B cell (primary cell): ENCODE measurements around the gene STAMBPL1. TPM values are rescaled to one million over a fixed set of nuclear protein-coding genes. Genes with fewer than 3 reads are reported as not detected.

Source experiments
- ATAC-seq: fragments of 200-7000 bp; cut with Tn5 transposase; one replicate; pipeline ENCODE4 v1.10.0; 2021; ENCODE audit warnings: low read depth, mild to moderate bottlenecking, moderate number of reproducible peaks, moderate library complexity
- CTCF ChIA-PET: fragments of 350-600 bp; sonication (Branson Sonifier 250); formaldehyde crosslinking; loops from one replicate; lab custom pipeline; 2021; ENCODE audit warnings: antibody characterized with exemption, inconsistent platforms; lab: Charles Lee
- POLR2A ChIA-PET: fragments of 350-600 bp; sonication (Branson Sonifier 250); formaldehyde crosslinking; loops from one replicate; lab custom pipeline; 2021; ENCODE audit warnings: antibody characterized with exemption; lab: Charles Lee
- DNase-seq: peaks from one replicate; pipeline ENCODE4 v3.0.0; 2013
- H2AFZ ChIP-seq: 2 replicates; pipeline ENCODE4 v1.6.1; 2012; ENCODE audit warnings: mild to moderate bottlenecking, low read depth, low read length; ENCODE audit not compliant: insufficient read depth, poor library complexity, severe bottlenecking
- H3K27ac ChIP-seq, 2 donors: 1 replicate in 1 of 2; 2 replicates in 1 of 2; pipeline ENCODE4 v1.5.1; 2012 to 2013; ENCODE audit warnings: low read length in 2 of 2, mild to moderate bottlenecking in 2 of 2, moderate library complexity in 1 of 2
- H3K27me3 ChIP-seq, 4 experiments: fragments of 200-600 bp in 1 of 4; sonication (generic) in 1 of 4; replicated peaks in 1 of 4; 1 replicate in 2 of 4; 2 replicates in 2 of 4; pipeline versions ENCODE4 v1.6.1 to v1.7.0; 2013 to 2016; ENCODE audit warnings: low read length in 3 of 4, mild to moderate bottlenecking in 2 of 4, mixed read lengths in 1 of 4, moderate library complexity in 1 of 4; ENCODE audit not compliant: insufficient read depth in 4 of 4, control insufficient read depth in 3 of 4; ENCODE audit errors: control extremely low read depth in 1 of 4
- H3K36me3 ChIP-seq, 2 experiments: replicated peaks in 1 of 2; 1 replicate in 1 of 2; 2 replicates in 1 of 2; pipeline versions ENCODE4 v1.6.1 to v1.7.1; 2013; ENCODE audit warnings: low read length in 1 of 2; ENCODE audit not compliant: insufficient read depth in 2 of 2, control insufficient read depth in 1 of 2; ENCODE audit errors: control extremely low read depth in 1 of 2, extremely low read depth in 1 of 2
- H3K4me1 ChIP-seq, 2 donors: fragments of 200-600 bp in 1 of 2; sonication (generic) in 1 of 2; 1 replicate in 1 of 2; 2 replicates in 1 of 2; pipeline versions ENCODE4 v1.5.1 to v1.6.1; 2013 to 2017; ENCODE audit warnings: low read length in 2 of 2; ENCODE audit not compliant: control insufficient read depth in 2 of 2, insufficient read depth in 2 of 2
- H3K4me2 ChIP-seq: replicated peaks from 2 replicates; pipeline ENCODE3; 2012; ENCODE audit warnings: mild to moderate bottlenecking, low read depth, low read length; ENCODE audit not compliant: poor library complexity, severe bottlenecking
- H3K4me3 ChIP-seq, 5 experiments: fragments of 200-600 bp in 1 of 5; sonication (generic) in 1 of 5; 1 replicate in 3 of 5; 2 replicates in 2 of 5; pipeline versions ENCODE4 v1.5.1 to v1.7.0; 2011 to 2016; ENCODE audit warnings: low read length in 4 of 5, mild to moderate bottlenecking in 4 of 5, low read depth in 2 of 5, control low read depth in 1 of 5, moderate library complexity in 1 of 5; ENCODE audit not compliant: insufficient read depth in 1 of 5; ENCODE audit errors: control extremely low read depth in 1 of 5, extremely low read depth in 1 of 5
- H3K79me2 ChIP-seq: fragments of 200-600 bp; sonication (generic); one replicate; pipeline ENCODE4 v1.6.0; 2016; ENCODE audit warnings: low read length; ENCODE audit not compliant: control insufficient read depth, insufficient read depth
- H3K9ac ChIP-seq: fragments of 200-600 bp; sonication (generic); 2 replicates; pipeline ENCODE4 v1.6.1; 2017; ENCODE audit warnings: mild to moderate bottlenecking, low read length, moderate library complexity
- H3K9me3 ChIP-seq, 3 donors: one replicate each; pipeline versions ENCODE4 v1.6.1 to v1.7.1; 2013; ENCODE audit warnings: low read length in 2 of 3; ENCODE audit not compliant: control insufficient read depth in 2 of 3, insufficient read depth in 1 of 3; ENCODE audit errors: control extremely low read depth in 1 of 3
- H4K20me1 ChIP-seq: 2 replicates; pipeline ENCODE4 v1.6.0; 2012; ENCODE audit warnings: mild to moderate bottlenecking, low read length; ENCODE audit not compliant: insufficient read depth, control insufficient read depth, poor library complexity, severe bottlenecking
- H3K27ac Mint-ChIP-seq: one replicate; pipeline ENCODE4 v1.8.0; 2021; ENCODE audit warnings: mixed read lengths
- H3K27me3 Mint-ChIP-seq: one replicate; pipeline ENCODE4 v1.8.0; 2021; ENCODE audit warnings: mixed read lengths
- H3K4me1 Mint-ChIP-seq: one replicate; pipeline ENCODE4 v1.8.0; 2021; ENCODE audit warnings: mixed read lengths
- H3K4me3 Mint-ChIP-seq: one replicate; pipeline ENCODE4 v1.8.0; 2021; ENCODE audit warnings: mixed read lengths
- H3K9me3 Mint-ChIP-seq: one replicate; pipeline ENCODE4 v1.8.0; 2022; ENCODE audit warnings: mixed read lengths; ENCODE audit not compliant: insufficient read depth
- CTCF ChIP-seq: fragments of 200-600 bp; IDR thresholded peaks from one replicate; pipeline ENCODE4 v1.8.0; 2022; ENCODE audit warnings: antibody characterized with exemption, mild to moderate bottlenecking
- EZH2 ChIP-seq: IDR thresholded peaks from 2 replicates; pipeline ENCODE4 v1.6.1; 2012; ENCODE audit warnings: borderline replicate concordance, low read depth, mild to moderate bottlenecking, moderate library complexity, low read length; ENCODE audit not compliant: insufficient read depth, poor library complexity, severe bottlenecking
- WGBS: methylation state at CpG from one replicate; pipeline ENCODE4 v1.1.5; 2013; ENCODE audit warnings: missing lambda C conversion rate; ENCODE audit not compliant: insufficient coverage; 5-methylcytosine and 5-hydroxymethylcytosine counted together
- intact Hi-C: fragments of 100-400 bp; cut with micrococcal nuclease; formaldehyde crosslinking; loops from one replicate; pipeline ENCODE4 v1.10.0; 2022
- polyA plus RNA-seq: library from polyadenylated mRNA; depleted of rRNA; stranded (reverse); fragments of >200 nt; gene quantifications from 2 replicates; pipeline ENCODE4 v1.2.3, GENCODE V29; 2012
- total RNA-seq, 2 donors: library from RNA; stranded (reverse); fragments of 120-200 nt in 1 of 2; gene quantifications; 1 replicate in 1 of 2; 2 replicates in 1 of 2; pipeline versions ENCODE4 v1.2.3 to v1.2.4, GENCODE V29; 2013 to 2022

Gene STAMBPL1
- total and polyA plus RNA-seq, 2 donors (not counting 1 experiment from before 2014, with no cell fraction given), result 50.3 to 64.2 TPM

GRCh38 chr10:88903715-88904114, 23.7 kb downstream of the STAMBPL1 start:
- POLR2A ChIA-PET, result no interaction called here
- no peak overlapping the region for H3K4me3 ChIP-seq
- H3K27ac ChIP-seq, result no peak overlapping the region
- no peaks in the 10 kb centered on the region for H3K27me3 ChIP-seq
- H4K20me1 ChIP-seq, result no peaks in the 10 kb centered on the region
- peaks cover 36% of the 10 kb centered on the region for H3K4me1 Mint-ChIP-seq
- H2AFZ ChIP-seq, result no peak overlapping the region
- H3K4me3 Mint-ChIP-seq, result no peak overlapping the region
- no peaks in the 10 kb centered on the region for H3K9me3 ChIP-seq
- H3K9ac ChIP-seq, result no peak overlapping the region
- H3K79me2 ChIP-seq, result peaks cover 3% of the 10 kb centered on the region
- no peaks in the 10 kb centered on the region for H3K9me3 Mint-ChIP-seq
- CTCF ChIA-PET, result interaction anchor here (0.8 to 6.7 kb wide), 2 partner anchors 29 to 68 kb away, joined by 3 to 46 read pairs; no protein-coding TSS in a partner anchor
- DNase-seq, result no peak
- H3K27me3 Mint-ChIP-seq, result no peaks in the 10 kb centered on the region
- H3K4me2 ChIP-seq, result no peak overlapping the region
- H3K36me3 ChIP-seq, result peaks cover 13 to 49% of the 10 kb centered on the region in 2 experiments
- intact Hi-C loops, result no loop called here
- 100% methylated on average over 3 of the region's 3 CpGs for WGBS
- no peak for TF ChIP-seq EZH2
- no peak for TF ChIP-seq CTCF
- no peak for ATAC-seq
- peak overlapping the region; percentile 68 for H3K27ac Mint-ChIP-seq
- peaks cover 31 to 41% of the 10 kb centered on the region in 2 donors for H3K4me1 ChIP-seq

GRCh38 chr10:88906921-88907320, 26.9 kb downstream of the STAMBPL1 start:
- no peaks in the 10 kb centered on the region for H3K9me3 ChIP-seq
- H3K27me3 ChIP-seq, result no peaks in the 10 kb centered on the region
- DNase-seq (no peak), ATAC-seq (no peak)
- Mint-ChIP-seq H3K4me3 (no peak overlapping the region), H3K27ac (no peak overlapping the region), H3K4me1 (peaks cover 8% of the 10 kb centered on the region), H3K27me3 (no peaks in the 10 kb centered on the region), H3K9me3 (no peaks in the 10 kb centered on the region)
- ChIA-PET POLR2A (interaction anchor here (0.6 kb wide), 1 partner anchor 25 kb away, joined by 6 read pairs; no protein-coding TSS in a partner anchor), CTCF (interaction anchor here (0.8 to 4.0 kb wide), 4 partner anchors 27 to 73 kb away, joined by 3 to 32 read pairs (median 4); no protein-coding TSS in a partner anchor)
- TF ChIP-seq EZH2, result no peak
- H3K9ac ChIP-seq, result no peak overlapping the region
- no peak overlapping the region for H2AFZ ChIP-seq
- peaks cover 15 to 64% of the 10 kb centered on the region in 2 experiments for H3K36me3 ChIP-seq
- H3K4me1 ChIP-seq, result peaks cover 7 to 10% of the 10 kb centered on the region in 2 donors
- H4K20me1 ChIP-seq, result no peaks in the 10 kb centered on the region
- H3K27ac ChIP-seq, result no peak overlapping the region
- WGBS, result no CpG with 5 or more reads among the region's 1 CpG
- H3K79me2 ChIP-seq, result peaks cover 3% of the 10 kb centered on the region
- no peak overlapping the region for H3K4me3 ChIP-seq
- H3K4me2 ChIP-seq, result no peak overlapping the region
- intact Hi-C loops, result no loop called here
